ENCODE data around the gene LPP.

GRCh38 chr3:188434594-188434993 lies 280.6 kb downstream of the LPP start:
- TF ChIP-seq CTCF (conservative IDR thresholded peaks at IDR 0.05; ENCODE audit: low read depth, low read length) (no peak), POLR2A (IDR thresholded peaks at IDR 0.05; ENCODE audit: low read depth, low read length) (no peak), USF2 (IDR thresholded peaks at IDR 0.05; ENCODE audit: low read depth, low read length) (no peak), RAD21 (IDR thresholded peaks at IDR 0.05; ENCODE audit: low read length) (no peak), MXI1 (IDR thresholded peaks at IDR 0.05; ENCODE audit: borderline replicate concordance, low read depth, low read length) (no peak), RCOR1 (IDR thresholded peaks at IDR 0.05; ENCODE audit: insufficient replicate concordance, low read length) (no peak), CEBPB (IDR thresholded peaks at IDR 0.05; ENCODE audit: low read depth, low read length) (no peak), MAZ (IDR thresholded peaks at IDR 0.05; ENCODE audit: borderline replicate concordance, low read depth, low read length) (no peak), RFX5 (IDR thresholded peaks at IDR 0.05; ENCODE audit: low read depth, low read length) (no peak), BHLHE40 (IDR thresholded peaks at IDR 0.05; ENCODE audit: low read depth, low read length) (no peak), MAFK (IDR thresholded peaks at IDR 0.05; ENCODE audit: low read depth, low read length) (no peak), ELK1 (IDR thresholded peaks at IDR 0.05; ENCODE audit: borderline replicate concordance, low read depth, low read length) (no peak)
